Raji (cell line): Measurements from ENCODE around the gene KDM2A.

ENCODE experiments used
- POLR2A ChIP-seq: IDR thresholded peaks from 2 replicates; pipeline ENCODE4 v1.6.1; 2011; ENCODE audit warnings: low read depth, low read length, control low read depth; ENCODE audit not compliant: insufficient read depth

The KDM2A gene

DNA sequence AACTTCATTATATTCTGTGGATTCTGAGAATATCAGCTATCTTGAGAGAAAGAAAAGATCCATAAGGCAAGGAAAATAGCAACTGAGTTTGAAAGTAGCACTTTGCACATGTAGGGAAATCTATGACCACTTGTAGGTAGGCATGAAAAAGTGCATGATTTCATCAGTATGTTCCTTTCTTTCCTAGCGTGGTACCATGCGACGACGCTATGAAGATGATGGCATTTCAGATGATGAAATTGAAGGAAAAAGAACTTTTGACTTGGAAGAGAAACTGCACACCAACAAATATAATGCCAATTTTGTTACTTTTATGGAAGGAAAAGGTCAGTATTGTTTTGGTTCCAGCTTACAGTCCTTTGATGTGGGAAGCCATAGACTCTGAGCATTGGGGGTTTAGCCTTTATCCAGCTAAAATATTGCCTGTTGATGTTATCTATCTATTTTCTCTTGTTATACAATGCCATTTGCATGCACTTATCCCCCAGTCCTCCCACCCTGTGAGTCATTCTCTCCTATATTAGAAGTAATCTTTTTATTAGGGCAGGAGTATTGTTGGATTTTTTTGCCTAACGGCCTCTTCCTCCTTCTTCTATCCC lies 60.9 kb downstream of the KDM2A start:
- no peak for TF ChIP-seq POLR2A

DNA sequence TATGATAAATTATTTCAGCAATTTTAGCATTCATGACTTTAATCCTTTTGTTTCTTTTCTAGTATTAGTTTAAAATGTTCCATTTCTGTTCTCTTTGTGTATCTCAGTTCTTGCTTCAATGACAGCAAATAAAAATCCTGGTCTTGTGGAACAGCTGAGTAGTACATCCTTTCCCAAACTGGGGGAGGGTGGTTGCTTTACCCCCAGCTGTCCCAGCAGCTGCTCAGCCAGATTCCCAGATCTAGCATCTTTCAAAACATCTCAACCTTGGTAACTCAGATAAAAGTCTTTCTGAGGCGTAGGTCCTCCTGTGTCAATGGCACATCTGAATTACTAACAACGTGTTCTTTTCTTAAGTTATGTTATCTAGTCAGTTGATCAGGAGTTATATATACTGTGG lies 75.0 kb downstream of the KDM2A start:
- no peak for TF ChIP-seq POLR2A

DNA sequence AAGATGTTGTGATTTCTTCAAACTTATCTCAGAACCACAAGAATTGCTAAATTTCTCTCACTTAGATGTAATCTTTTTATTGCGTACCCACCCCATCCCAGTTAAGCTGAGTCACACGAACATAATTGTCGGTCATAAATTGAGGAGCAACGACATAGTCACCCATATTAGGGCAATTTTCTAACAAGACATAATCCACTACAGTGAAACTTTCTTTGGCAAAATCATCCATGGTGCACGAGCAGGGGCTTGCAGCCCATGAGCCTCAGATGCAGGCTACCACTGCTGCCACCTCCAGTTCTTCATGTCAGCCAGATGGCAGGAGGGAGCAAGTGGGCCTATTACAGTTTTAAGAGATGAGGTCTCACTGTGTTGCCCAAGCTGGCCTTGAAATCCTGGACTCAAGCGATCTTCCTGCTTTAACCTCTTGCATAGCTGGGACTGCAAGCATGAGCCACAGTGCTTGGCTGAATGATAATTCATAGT lies 77.0 kb downstream of the KDM2A start:
- no peak for TF ChIP-seq POLR2A

DNA sequence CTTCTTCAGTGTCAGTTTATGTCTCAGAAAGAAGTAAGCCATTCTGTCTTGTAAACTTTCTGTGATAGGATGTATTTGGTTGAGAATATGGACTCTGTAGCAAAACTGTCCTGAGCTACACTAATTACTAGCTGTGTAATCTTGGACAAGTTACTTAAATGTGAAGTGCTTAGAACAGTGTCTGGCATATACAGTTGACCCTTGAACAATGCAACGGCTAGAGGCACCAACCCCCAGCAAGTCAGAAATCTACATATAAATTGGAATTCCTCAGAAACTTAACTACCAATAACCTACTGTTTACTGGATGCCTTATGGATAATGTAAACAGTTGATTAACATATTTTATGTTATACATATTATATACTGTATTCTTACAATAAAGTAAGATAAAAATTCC lies 78.5 kb downstream of the KDM2A start:
- TF ChIP-seq POLR2A = no peak

DNA sequence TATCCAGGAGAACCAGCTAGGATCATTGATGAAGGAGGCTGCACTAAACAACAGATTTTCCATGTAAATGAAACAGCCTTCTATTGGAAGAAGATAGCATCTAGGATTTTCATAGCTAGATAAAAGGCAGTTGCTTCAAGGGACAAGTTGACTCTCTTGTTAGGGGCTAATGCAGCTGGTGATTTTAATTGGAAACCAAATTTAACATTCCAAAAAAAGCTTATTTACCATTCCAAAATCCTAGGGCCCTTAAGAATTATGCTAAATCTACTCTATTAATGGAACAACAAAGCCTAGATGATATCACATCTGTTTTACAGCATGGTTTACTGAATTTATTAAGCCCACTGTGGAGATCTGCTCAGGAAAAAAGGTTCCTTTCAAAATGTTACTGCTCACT lies 80.7 kb downstream of the KDM2A start:
- TF ChIP-seq POLR2A = no peak

DNA sequence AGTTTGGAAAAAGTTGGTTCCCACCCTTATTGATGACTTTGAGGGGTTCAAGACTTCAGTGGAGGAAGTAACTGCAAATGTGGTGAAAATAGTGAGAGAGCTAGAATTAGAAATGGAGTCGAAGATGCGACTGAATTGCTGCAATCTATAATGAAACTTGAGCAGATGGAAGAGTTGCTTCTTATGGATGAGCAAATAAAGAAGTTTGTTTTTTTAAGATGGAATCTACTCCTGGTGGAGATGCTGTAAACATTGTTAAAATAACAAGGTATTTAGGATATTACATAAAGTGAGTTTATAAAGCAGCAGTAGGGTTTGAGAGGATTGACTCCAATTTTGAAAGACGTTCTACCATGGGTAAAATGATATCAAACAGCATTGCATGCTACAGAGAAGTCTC lies 83.0 kb downstream of the KDM2A start:
- no peak for TF ChIP-seq POLR2A

DNA sequence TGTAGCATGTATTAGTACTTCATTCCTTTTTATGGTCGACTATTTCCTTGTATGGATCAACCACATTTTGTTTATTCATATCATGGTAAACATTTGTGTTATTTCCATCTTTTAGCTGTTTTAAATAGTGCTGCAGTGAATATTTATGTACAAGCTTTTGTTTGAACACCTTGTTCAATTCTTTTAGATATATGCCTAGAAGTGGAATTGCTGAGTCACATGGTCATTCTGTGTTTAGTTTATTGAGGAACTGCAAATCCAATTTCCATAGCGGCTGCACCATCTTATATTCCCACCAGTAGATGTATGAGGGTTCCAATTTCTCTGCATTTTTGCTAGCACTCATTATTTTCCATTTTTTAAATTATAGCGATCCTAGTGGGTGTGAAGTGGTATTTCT lies 85.8 kb downstream of the KDM2A start:
- no peak for TF ChIP-seq POLR2A

DNA sequence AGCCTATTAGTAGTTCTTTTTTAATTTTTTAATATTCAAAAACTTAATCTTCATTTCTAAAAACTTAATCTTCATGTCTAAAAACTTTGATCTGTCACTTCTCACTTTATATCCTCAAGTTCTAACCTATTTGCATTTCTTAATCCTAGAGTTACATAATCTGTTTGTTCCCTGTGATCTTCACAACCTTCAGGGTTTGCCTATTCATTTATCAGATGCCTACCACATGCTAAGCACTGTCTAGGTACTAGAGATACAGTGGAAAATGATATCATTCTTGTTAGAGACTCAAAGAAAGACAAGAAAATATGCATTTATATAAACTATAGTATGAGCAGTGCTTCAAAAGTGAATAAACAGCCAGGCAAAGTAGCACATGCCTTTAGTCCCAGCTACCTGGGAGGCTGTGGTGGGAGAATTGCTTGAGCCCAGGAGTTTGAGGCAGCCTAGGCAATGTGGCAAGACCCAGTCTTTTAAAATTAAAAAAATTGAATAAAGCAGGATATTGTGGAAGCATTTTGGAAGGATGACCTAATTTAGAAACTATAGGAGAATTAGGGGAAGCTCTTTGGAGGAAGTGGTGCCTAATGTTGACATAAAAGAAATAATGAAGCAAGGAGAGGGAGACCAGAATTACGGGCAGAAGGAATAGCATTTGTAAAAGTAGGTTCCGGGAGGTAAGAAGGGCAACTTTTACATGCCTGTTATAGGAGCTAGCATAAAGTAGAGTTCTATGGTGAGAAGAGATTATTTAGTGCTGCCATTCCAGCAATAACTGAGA lies 92.8 kb downstream of the KDM2A start:
- no peak for TF ChIP-seq POLR2A

DNA sequence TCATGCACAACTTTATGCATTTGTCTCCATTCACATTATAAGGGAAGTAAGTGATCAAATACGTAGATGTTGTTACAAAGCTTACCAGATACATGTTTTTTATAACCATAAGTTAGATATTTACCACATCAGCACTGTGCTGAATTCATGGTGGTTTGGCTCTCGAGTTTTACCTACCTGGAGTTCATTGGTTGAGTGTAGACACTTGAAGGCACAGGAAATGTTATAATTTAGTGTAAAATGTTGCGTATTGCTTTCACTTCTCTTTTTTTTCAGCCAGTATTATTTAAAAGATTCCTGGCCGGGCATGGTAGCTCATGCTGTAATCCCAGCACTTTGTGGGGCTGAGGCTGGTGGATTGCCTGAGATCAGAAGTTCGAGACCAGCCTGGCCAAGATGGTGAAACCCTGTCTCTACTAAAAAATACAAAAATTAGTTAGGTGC lies 94.1 kb downstream of the KDM2A start:
- no peak for TF ChIP-seq POLR2A

DNA sequence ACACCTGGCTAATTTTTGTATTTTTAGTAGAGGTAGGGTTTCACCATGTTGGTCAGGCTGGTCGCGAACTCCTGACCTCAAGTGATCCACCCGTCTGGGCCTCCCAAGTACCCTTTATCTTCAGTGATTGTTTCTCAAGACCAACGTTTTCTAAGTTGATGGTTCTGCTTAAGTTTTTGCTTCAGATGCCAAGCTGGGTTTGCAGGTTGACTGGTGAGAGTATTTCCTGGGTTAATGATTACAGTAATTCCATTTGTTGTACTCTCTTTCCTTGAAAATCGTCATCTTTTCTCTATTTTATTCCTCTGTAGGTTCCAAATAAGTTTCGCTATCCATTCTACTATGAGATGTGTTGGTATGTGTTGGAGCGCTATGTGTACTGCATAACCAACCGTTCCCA lies 108.7 kb downstream of the KDM2A start:
- TF ChIP-seq POLR2A = no peak

DNA sequence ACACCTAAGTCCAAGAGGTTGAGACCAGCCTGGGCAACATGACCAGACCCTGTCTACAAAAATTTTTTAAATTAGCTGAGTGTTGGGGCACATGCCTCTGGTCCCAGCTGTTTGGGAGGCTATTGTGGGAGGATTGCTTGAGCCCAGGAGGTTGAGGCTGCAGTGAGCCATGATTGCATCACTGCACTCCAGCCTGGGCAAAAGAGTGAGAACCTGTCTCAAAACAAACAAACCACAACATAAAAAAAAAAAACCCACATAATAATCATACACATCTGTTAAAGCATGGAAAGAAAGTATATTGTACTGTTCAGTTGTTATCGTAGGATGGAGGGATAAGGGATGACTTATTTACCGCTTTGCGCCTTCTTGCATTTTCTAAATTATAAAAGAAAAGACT lies 111.3 kb downstream of the KDM2A start:
- TF ChIP-seq POLR2A = no peak

DNA sequence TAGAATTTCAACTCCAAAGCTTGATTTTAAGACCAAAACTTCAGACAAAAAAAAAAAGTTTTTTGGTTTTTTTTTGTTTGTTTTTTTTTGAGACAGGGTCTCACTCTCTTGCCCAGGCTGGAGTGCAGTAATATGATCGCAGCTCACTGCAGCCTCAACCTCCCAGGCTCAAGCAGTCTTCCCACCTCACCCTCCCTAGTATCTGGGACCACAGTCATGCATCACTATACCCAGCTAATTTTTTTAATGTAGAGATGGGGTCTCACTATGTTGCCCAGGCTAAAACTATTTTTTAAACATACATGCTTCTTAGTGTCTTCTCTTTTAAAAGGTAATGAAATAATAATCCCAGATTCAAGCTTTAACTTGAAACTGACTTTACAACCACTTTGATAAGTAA lies 111.8 kb downstream of the KDM2A start:
- no peak for TF ChIP-seq POLR2A

DNA sequence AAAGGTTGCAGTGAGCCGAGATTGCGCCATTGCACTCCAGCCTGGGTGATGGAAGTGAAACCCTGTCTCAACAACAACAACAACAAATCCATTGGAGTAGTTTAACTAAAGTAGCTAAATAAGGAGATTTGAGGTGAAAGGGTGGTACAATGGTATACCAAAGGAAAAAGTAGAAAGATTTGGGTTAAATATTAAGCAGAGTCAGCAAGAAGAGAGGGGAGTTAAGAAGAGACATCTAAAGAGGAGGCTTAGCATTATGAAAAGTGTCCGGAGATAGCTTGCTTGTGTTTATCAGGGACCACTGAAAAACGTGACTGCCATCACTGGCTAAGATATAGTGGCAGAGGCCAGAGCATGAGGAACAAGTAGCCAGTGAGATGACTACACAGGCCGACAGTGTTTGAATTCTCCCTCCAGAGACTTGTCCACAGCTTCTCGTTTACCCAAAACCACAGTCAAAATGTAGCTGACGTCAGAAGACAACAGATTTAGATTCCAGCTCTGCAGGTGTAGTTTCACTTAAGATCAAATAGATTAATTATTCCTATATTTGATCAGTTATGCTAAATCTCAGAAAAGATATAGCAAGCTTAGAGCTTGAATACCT lies 114.6 kb downstream of the KDM2A start:
- no peak for TF ChIP-seq POLR2A

DNA sequence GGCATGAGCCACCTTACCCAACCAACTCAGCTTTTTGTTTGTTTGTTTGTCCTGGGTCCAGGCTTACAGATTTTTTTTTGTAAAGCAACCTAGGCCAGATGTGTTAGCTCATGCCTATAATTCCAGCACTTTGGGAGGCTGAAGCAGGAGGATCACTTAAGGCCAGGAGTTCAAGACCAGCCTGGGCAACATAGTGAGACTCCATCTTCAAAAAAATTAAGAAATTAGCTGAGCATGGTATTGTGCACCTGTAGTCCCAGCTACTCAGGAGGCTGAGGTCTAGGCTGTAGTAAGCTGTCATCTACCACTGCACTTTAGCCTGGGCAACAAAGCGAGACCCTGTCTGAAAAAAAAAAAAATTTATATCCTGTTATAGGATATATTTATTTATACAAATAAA lies 118.5 kb downstream of the KDM2A start:
- TF ChIP-seq POLR2A = no peak

DNA sequence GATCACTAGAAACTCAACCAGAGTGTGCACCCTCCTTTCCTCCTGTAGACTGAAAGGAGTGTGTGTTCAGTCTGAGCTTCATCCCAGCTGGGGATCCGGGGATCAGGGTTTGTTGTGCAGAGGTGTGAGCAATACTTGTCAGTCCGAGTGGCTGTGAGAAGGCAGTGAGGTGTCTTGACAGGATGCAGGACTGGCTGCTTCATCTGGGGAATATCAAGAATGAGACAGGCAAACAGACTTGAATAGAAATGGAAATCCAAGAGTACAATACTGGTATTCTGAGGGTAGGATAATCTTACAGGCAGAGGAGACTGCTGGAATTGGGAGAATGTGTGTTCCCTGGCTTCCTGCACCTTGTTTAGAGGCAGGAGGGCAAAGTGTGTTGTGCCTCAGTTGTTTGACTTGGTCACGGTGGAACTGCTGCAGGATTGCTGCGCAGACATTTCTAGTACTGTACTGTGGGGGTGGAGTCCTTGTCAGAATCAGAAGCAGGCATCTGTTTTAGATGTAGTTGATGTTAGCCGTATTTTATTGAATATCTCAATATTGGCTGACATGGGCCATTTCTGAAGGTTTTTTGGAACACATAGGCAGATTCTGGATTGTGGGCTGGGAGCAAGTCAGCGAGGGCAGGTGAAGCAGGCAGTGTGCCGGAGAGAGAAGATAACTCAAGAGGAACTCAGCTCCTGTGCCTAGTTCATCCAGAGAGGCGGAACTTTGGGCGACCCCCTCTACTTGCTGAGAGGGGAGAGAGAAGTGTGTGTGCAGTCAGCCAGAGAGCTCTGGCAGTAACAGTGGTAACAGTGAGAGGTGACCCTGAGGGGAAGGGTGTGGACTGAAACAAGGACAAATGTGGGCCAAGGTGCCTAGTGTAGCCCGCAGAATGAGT lies 120.1 kb downstream of the KDM2A start:
- no peak for TF ChIP-seq POLR2A
